Peyer's patch (tissue), 4 donors: ENCODE data around the gene MAML2.

Experiments used
- CTCF ChIP-seq, 6 experiments: fragments of 450-650 bp in 4 of 6; fragments of 200-600 bp in 2 of 6; sonication (generic) in 1 of 6; IDR thresholded peaks; one replicate each; pipeline ENCODE4 v1.5.1; 2017 to 2019; ENCODE audit warnings: antibody characterized with exemption in 6 of 6, mild to moderate bottlenecking in 3 of 6, moderate library complexity in 1 of 6
- POLR2A ChIP-seq, 2 donors: fragments of 450-650 bp; IDR thresholded peaks; one replicate each; pipeline ENCODE4 v1.5.1; 2017; ENCODE audit warnings: antibody characterized with exemption in 2 of 2, mild to moderate bottlenecking in 2 of 2, moderate library complexity in 2 of 2

GRCh38 chr11:96147186-96147585 is 195.8 kb downstream of the MAML2 start:
- TF ChIP-seq CTCF (IDR thresholded peaks at IDR 0.05) (no peak), POLR2A (IDR thresholded peaks at IDR 0.05) (no peak)
